Ovary (tissue), 3 donors: ENCODE data around the gene COPZ1.

Experiments used
- EP300 ChIP-seq: sonication (generic); formaldehyde crosslinking; IDR thresholded peaks from one replicate; pipeline ENCODE4 v1.6.1; 2017; ENCODE audit warnings: antibody characterized with exemption
- POLR2A ChIP-seq: fragments of 450-650 bp; IDR thresholded peaks from one replicate; pipeline ENCODE4 v1.6.1; 2017; ENCODE audit warnings: antibody characterized with exemption, mild to moderate bottlenecking, moderate library complexity
- TF ChIP-seq, protein P1 (sequence below), 3 donors: fragments of 450-650 bp in 2 of 3; fragments of 200-600 bp in 1 of 3; IDR thresholded peaks; one replicate each; pipeline versions ENCODE4 v1.5.1 to v1.8.0; 2016 to 2022; ENCODE audit warnings: antibody characterized with exemption in 3 of 3, mild to moderate bottlenecking in 1 of 3
- donor health status: DM: no; HTN: no; CAD: no.

DNA sequence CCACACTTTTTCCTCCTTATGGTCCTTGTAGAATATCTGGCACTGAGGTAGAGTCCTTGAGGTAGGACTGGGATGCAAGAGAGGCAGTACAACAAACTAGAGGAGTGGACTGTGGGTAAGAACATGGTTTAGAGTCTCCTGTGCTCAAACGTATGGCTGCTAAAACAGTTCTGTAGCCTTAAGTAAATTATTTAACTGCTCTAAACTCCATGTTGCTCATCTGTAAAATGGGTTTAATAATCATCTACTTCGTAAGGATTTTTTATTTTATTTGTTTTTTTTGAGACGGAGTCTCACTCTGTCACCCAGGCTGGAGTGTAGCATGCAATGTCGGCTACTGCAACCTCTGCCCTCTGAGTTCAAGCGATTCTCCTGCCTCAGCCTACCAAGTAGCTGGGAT, 3.6 kb upstream of the COPZ1 start:
- TF ChIP-seq, protein P1, sequence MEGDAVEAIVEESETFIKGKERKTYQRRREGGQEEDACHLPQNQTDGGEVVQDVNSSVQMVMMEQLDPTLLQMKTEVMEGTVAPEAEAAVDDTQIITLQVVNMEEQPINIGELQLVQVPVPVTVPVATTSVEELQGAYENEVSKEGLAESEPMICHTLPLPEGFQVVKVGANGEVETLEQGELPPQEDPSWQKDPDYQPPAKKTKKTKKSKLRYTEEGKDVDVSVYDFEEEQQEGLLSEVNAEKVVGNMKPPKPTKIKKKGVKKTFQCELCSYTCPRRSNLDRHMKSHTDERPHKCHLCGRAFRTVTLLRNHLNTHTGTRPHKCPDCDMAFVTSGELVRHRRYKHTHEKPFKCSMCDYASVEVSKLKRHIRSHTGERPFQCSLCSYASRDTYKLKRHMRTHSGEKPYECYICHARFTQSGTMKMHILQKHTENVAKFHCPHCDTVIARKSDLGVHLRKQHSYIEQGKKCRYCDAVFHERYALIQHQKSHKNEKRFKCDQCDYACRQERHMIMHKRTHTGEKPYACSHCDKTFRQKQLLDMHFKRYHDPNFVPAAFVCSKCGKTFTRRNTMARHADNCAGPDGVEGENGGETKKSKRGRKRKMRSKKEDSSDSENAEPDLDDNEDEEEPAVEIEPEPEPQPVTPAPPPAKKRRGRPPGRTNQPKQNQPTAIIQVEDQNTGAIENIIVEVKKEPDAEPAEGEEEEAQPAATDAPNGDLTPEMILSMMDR (IDR thresholded peaks at IDR 0.05), result no peak
- no peak for TF ChIP-seq POLR2A
- TF ChIP-seq EP300, result no peak
